Thyroid gland (tissue), 4 donors: ENCODE data around the gene OR51B5.

Source experiments
- CTCF ChIP-seq, 6 experiments: fragments of 200-600 bp in 3 of 6; fragments of 450-650 bp in 3 of 6; sonication (generic) in 3 of 6; IDR thresholded peaks; one replicate each; pipeline ENCODE4 v1.5.1; 2016 to 2019; ENCODE audit warnings: antibody characterized with exemption in 6 of 6, mild to moderate bottlenecking in 2 of 6, inconsistent platforms in 1 of 6, moderate library complexity in 1 of 6
- POLR2A ChIP-seq, 2 donors: fragments of 450-650 bp; IDR thresholded peaks; one replicate each; pipeline ENCODE4 v1.6.1; 2017; ENCODE audit warnings: antibody characterized with exemption in 2 of 2, mild to moderate bottlenecking in 2 of 2, moderate library complexity in 1 of 2

DNA sequence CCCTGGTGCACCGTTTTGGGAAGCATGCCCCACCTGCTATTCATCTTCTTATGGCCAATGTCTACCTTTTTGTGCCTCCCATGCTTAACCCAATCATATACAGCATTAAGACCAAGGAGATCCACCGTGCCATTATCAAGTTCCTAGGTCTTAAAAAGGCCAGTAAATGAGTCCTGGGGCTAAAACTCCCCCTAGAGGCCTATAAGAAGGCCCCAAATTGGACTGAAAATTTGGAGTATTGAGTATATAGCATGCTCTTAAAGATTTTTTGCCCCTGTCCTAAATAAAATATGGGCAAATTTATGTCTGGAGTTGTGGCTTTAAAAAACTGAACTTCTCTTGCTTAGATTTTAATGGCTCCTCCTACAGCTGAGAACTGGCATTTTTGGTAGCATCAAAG lies 46.9 kb upstream of the OR51B5 start:
- TF ChIP-seq POLR2A (IDR thresholded peaks at IDR 0.05) (no peak), CTCF (IDR thresholded peaks at IDR 0.05) (no peak)
